HFF-Myc (cell line): ENCODE measurements around the gene GPR132.

Source experiments
- DNase-seq: peaks from one replicate; pipeline ENCODE4 v3.0.0-alpha.2; 2011; ENCODE audit warnings: low read depth; ENCODE audit errors: extremely low read depth
- H3K4me3 ChIP-seq: replicated peaks from 2 replicates; pipeline ENCODE4 v1.5.1; 2011; ENCODE audit warnings: low read depth, mild to moderate bottlenecking, control low read depth, low read length
- TF ChIP-seq, protein P1 (sequence below): IDR thresholded peaks from 2 replicates; pipeline ENCODE4 v1.5.1; 2012; ENCODE audit warnings: mild to moderate bottlenecking, low read depth, low read length, control low read depth; ENCODE audit errors: missing control alignments

The GPR132 gene

DNA sequence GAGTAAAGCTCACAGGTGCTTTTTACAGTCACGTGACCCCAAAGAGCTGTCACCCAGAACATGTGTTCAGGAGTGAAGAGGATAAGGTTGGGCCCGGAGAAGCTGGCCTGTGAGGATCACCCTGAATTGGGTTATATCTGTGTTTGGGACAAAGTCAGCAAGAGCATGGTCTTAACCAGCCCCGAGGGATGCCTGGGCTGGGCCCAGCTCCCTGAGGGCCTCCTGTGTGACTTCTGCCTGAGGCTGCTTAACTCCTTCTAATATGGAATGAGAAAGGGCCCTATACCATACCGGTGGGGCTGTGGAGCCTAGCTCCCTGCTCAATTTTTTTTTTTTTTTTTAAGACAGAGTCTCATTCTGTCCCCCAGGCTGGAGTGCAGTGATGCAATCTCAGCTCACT is 46.8 kb downstream of the GPR132 start:
- peak overlapping the region; percentile 69 for H3K4me3 ChIP-seq
- DNase-seq: no peak

DNA sequence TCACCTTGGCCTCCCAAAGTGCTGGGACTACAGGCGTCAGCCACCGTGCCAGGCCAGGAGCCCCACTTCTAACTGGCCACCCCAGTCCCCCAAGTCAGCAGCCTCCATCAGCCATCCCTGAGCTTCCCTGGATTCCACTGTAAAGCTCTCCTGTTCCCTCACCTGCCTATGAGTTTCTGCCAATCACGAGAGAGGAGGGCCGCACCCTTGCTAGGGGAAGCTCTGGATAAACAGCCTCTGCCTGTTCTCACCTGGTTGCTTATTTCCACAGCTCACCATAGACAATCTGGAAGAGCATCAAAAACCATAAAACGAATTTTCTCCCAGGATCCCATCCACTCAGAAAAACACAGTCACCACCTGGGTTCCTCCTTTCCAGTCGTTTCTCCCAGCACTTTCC is 49.3 kb downstream of the GPR132 start:
- DNase-seq: no peak
- TF ChIP-seq, protein P1, sequence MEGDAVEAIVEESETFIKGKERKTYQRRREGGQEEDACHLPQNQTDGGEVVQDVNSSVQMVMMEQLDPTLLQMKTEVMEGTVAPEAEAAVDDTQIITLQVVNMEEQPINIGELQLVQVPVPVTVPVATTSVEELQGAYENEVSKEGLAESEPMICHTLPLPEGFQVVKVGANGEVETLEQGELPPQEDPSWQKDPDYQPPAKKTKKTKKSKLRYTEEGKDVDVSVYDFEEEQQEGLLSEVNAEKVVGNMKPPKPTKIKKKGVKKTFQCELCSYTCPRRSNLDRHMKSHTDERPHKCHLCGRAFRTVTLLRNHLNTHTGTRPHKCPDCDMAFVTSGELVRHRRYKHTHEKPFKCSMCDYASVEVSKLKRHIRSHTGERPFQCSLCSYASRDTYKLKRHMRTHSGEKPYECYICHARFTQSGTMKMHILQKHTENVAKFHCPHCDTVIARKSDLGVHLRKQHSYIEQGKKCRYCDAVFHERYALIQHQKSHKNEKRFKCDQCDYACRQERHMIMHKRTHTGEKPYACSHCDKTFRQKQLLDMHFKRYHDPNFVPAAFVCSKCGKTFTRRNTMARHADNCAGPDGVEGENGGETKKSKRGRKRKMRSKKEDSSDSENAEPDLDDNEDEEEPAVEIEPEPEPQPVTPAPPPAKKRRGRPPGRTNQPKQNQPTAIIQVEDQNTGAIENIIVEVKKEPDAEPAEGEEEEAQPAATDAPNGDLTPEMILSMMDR: no peak
- H3K4me3 ChIP-seq: no peak overlapping the region

More for the DNA sequence above, 46.8 kb downstream of the GPR132 start:
- TF ChIP-seq, protein P1: no peak

DNA sequence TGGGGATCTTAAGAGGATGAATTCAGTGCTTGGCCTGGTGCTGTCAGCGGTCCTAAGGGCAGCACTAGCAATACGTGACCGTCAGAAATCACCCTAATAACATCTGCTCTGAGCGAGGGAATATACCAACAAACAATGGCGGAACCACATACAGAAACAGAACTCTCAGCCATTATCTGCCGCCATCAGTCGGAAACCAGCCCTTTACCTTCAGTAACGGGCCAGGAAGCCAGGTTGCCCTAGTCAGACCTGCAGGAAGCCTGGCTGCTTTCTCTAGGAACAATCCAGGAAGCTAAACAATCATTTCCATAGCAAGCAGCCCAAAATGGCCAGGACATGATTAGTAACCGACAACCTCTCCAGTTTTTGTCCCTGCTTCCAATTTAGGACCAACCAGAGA is 50.0 kb downstream of the GPR132 start:
- DNase-seq: no peak
- no peak overlapping the region for H3K4me3 ChIP-seq
- TF ChIP-seq, protein P1: no peak

DNA sequence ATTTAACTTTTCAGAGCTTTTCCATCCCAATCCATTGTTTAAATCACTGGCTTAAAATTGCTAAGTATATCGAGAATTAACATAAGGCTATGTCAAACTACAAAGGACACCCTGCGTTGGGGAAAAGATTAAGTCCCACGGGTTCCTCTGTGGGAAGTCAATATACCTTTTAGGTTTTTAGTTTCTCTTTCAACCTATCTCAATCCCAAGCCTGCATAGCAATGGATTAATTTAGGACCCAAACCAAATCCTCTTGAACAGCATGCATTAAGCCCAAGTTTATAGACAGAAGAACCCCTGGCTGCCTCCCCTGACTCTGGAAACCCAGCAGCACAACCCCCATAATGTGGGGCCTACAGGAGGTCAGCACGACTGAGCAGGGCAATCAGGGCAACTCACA is 50.6 kb downstream of the GPR132 start:
- no peak for DNase-seq
- no peak overlapping the region for H3K4me3 ChIP-seq
- TF ChIP-seq, protein P1: no peak

DNA sequence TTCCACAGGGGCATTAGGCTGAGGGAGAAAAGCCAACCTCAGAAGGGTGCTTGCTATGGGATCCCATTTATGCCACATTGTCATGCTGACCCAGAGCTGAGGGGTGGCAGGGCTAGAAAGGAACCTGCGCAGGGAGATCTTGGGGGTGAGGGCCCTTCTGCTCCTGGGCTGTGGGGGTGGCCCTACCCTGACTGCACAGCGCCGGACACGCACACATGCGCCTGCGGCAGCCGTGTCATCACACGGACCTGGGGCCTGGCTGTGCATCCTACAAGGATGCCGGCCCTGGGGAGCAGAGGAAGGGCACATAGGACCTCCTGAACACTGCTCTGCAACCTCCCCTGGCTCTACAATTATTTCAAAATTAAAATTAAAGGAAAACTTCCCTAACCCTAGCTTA is 51.2 kb downstream of the GPR132 start:
- H3K4me3 ChIP-seq: no peak overlapping the region
- TF ChIP-seq, protein P1: no peak
- DNase-seq: no peak

DNA sequence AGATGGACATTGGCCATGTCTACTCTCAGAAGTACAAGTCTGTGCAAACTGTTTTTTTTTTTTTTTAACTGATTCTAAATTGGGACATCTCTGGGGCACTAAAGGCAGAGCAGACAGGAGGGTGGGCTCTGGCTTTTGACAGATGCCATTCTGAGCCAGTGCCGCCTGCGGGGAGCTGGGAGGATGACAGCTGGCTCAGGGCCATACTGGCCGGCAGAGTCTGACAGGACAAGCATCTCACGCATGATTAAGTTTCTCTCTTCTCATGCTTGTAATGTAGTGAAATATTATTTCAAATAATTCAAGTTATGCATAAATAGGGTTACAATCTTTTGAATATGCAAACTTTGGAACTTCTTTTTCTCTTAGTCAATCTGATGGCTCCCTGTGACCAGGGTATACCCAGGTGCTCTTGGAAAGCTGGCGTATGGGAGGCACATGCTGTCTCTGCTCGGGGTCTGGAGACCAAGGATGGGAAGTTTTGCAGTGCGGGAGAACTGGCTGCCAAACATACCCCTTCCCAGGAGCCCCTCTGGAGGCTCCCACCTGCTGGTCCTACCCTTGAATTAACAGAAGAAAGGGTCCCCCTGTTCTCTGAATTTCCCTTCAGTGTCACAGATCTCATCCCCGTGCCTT is 52.0 kb downstream of the GPR132 start:
- TF ChIP-seq, protein P1: no peak
- no peak overlapping the region for H3K4me3 ChIP-seq

More for the DNA sequence above, 52.0 kb downstream of the GPR132 start:
- DNase-seq: no peak
